ENCODE measurements around the gene MYO9A. TPM values are rescaled to one million over a fixed set of nuclear protein-coding genes. Genes with fewer than 3 reads are reported as not detected.

The MYO9A gene
- total and polyA plus RNA-seq, 2 experiments from 2014 or later = 13.1 to 42.8 TPM

- Histone ChIP-seq H3K4me1 (ENCODE audit: insufficient read depth) (no peaks in the 10 kb centered on the region), H4K20me1 (ENCODE audit: insufficient read depth, poor library complexity, severe bottlenecking) (no peaks in the 10 kb centered on the region), H3K9me2 (replicated peaks; ENCODE audit: insufficient read depth) (no peaks in the 10 kb centered on the region), H3K4me3 (no peak overlapping the region), H3K9me3 (ENCODE audit: low read depth) (no peaks in the 10 kb centered on the region), H3K4me2 (no peak overlapping the region), H2AFZ (no peak overlapping the region), H3K27ac (no peak overlapping the region), H3K36me3 (replicated peaks; ENCODE audit: insufficient read depth, low read depth) (no peaks in the 10 kb centered on the region), H3K79me2 (no peaks in the 10 kb centered on the region), H3K27me3 (no peaks in the 10 kb centered on the region)
- no peak for TF ChIP-seq EZH2phosphoT487 (IDR thresholded peaks at IDR 0.05; ENCODE audit: low read depth, severe bottlenecking, unreplicated experiment)
- TF ChIP-seq CTCF (IDR thresholded peaks at IDR 0.05; ENCODE audit: poor library complexity) = no peak
- TF ChIP-seq EZH2 (IDR thresholded peaks at IDR 0.05; ENCODE audit: borderline replicate concordance) = no peak
- DNase-seq (ENCODE audit: low spot score) = no peak
- 90% methylated on average over 2 of the region's 2 CpGs for WGBS (ENCODE audit: low lambda C conversion rate, missing lambda C conversion rate)
These were observed 104.2 kb downstream of the MYO9A start for GRCh38 chr15:72013703-72014102.

DNA sequence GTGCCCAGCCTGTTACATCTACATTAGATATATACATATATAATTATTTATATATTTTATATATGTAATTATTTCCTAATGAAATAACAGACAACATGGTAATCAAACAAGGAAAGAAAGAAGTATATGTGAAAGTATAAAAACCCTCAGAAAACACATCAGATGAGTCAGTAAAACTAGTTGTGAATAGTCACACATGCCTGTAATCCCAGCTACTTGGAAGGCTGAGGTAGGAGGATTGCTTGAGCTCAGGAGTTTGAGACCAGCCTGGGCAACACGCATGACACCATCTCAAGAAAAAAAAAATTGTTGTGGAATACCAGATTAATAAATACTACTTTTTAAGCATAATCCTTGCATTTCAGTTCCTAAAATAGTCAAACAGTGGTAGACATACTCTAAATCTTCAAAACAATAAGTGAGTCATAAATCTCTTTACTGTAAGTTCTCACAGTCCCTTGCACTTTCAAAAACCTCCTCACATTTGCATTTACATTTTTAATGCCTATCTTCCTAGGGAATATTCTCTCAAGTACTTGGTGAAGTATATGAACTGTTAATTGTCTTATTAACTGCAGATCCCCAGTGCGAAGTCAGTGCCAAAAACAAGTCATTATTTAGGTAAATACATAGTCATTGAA is 106.5 kb downstream of the MYO9A start:
- DNase-seq (ENCODE audit: low spot score) = no peak
- Histone ChIP-seq H4K20me1 (ENCODE audit: insufficient read depth, poor library complexity, severe bottlenecking) (no peaks in the 10 kb centered on the region), H3K4me3 (no peak overlapping the region), H3K36me3 (replicated peaks; ENCODE audit: insufficient read depth, low read depth) (no peaks in the 10 kb centered on the region), H3K4me1 (ENCODE audit: insufficient read depth) (no peaks in the 10 kb centered on the region), H3K9me2 (replicated peaks; ENCODE audit: insufficient read depth) (no peaks in the 10 kb centered on the region), H3K27ac (no peak overlapping the region), H3K4me2 (no peak overlapping the region), H3K27me3 (no peaks in the 10 kb centered on the region), H3K79me2 (no peaks in the 10 kb centered on the region), H3K9me3 (ENCODE audit: low read depth) (no peaks in the 10 kb centered on the region), H2AFZ (no peak overlapping the region)
- 98% methylated on average over 2 of the region's 2 CpGs for WGBS (ENCODE audit: low lambda C conversion rate, missing lambda C conversion rate)
- TF ChIP-seq EZH2 (IDR thresholded peaks at IDR 0.05; ENCODE audit: borderline replicate concordance) (no peak), CTCF (IDR thresholded peaks at IDR 0.05; ENCODE audit: poor library complexity) (no peak), EZH2phosphoT487 (IDR thresholded peaks at IDR 0.05; ENCODE audit: low read depth, severe bottlenecking, unreplicated experiment) (no peak)

DNA sequence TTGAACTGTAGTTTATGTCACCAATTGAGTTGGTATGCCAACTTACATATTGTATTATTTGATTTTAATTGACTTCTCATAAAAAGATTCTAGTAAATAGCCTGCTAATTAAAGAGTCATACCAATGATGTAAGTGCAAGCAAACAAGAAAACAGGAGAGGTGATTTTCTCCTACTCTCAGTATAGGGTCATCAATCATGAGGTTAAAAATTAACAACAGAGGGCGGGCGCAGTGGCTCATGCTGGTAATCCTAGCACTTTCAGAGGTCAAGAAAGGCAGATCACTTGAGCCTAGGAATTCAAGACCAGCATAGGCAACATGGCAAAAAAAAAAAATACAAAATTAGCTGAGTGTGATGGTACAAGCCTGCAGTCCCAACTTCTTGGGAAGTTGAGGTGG is 108.7 kb downstream of the MYO9A start:
- H3K27me3 ChIP-seq = no peaks in the 10 kb centered on the region
- no peaks in the 10 kb centered on the region for H3K79me2 ChIP-seq
- H4K20me1 ChIP-seq (ENCODE audit: insufficient read depth, poor library complexity, severe bottlenecking) = no peaks in the 10 kb centered on the region
- peak overlapping the region; percentile 4 for H3K27ac ChIP-seq
- no peak overlapping the region for H3K4me2 ChIP-seq
- no peaks in the 10 kb centered on the region for H3K9me3 ChIP-seq (ENCODE audit: low read depth)
- no peaks in the 10 kb centered on the region for H3K9me2 ChIP-seq (replicated peaks; ENCODE audit: insufficient read depth)
- H3K4me3 ChIP-seq = no peak overlapping the region
- no peaks in the 10 kb centered on the region for H3K4me1 ChIP-seq (ENCODE audit: insufficient read depth)
- no peak overlapping the region for H2AFZ ChIP-seq
- TF ChIP-seq EZH2phosphoT487 (IDR thresholded peaks at IDR 0.05; ENCODE audit: low read depth, severe bottlenecking, unreplicated experiment) = no peak
- TF ChIP-seq EZH2 (IDR thresholded peaks at IDR 0.05; ENCODE audit: borderline replicate concordance) = no peak
- no peak for TF ChIP-seq CTCF (IDR thresholded peaks at IDR 0.05; ENCODE audit: poor library complexity)
- DNase-seq (ENCODE audit: low spot score) = peak; percentile 54
- no peaks in the 10 kb centered on the region for H3K36me3 ChIP-seq (replicated peaks; ENCODE audit: insufficient read depth, low read depth)
- WGBS (ENCODE audit: low lambda C conversion rate, missing lambda C conversion rate) = 50% methylated on average over 2 of the region's 2 CpGs

All from hepatocyte (in vitro differentiated cells).